K562 (cell line): ENCODE data around the gene KRT25. TPM values are rescaled to one million over a fixed set of nuclear protein-coding genes. Genes with fewer than 3 reads are reported as not detected.
A peak's percentile ranks its signal among the peaks of the same experiment; 100 is the strongest.

ENCODE experiments used
- ATAC-seq: fragments of 200-7000 bp; cut with Tn5 transposase; 3 replicates; pipeline ENCODE4 v1.9.1; 2020; ENCODE audit warnings: moderate library complexity
- BruUV-seq: library from RNA; stranded (reverse); fragments of 400-500 nt; replicated peaks from 2 replicates; lab custom pipeline; 2021; lab: Mats Ljungman, UMichigan
- CTCF ChIA-PET: fragments of 300-600 bp; formaldehyde crosslinking; extraction: SDS; loops from one replicate; lab custom pipeline; 2021; ENCODE audit warnings: low intra/inter-chr PET ratio; lab: Yijun Ruan, JAX
- POLR2A ChIA-PET: fragments of 300-600, 350-650 bp; sonication (Branson Sonifier 250); formaldehyde crosslinking; extraction: SDS; loops from one replicate; lab custom pipeline; 2021; ENCODE audit warnings: antibody characterized with exemption, inconsistent platforms; lab: Yijun Ruan, JAX
- DNase-seq, 4 experiments: peaks; one replicate each; pipeline versions ENCODE4 v3.0.0 to v3.0.0-alpha.2; 2011 to 2018; ENCODE audit warnings: low spot score in 3 of 4, mixed read lengths in 3 of 4; ENCODE audit errors: extremely low read depth in 1 of 4
- FAIRE-seq: peaks from 2 replicates; lab custom pipeline; 2011; peaks lifted over from hg19 to GRCh38; lab: Jason Lieb, UNC
- H2AFZ ChIP-seq: 2 replicates; pipeline ENCODE4 v1.6.0; 2011; ENCODE audit warnings: low read depth, low read length, control low read depth, inconsistent platforms
- H3K27ac ChIP-seq: fragments of 200-600 bp; 3 replicates; pipeline ENCODE4 v1.8.0; 2011; ENCODE audit warnings: low read depth, mild to moderate bottlenecking, control low read depth, inconsistent platforms, low read length, moderate library complexity, mixed read lengths; ENCODE audit errors: extremely low read depth
- H3K27me3 ChIP-seq, 2 experiments: fragments of 300-600 bp in 1 of 2; 2 replicates in 1 of 2; 3 replicates in 1 of 2; pipeline versions ENCODE4 v1.6.0 to v1.8.0; 2011; ENCODE audit warnings: inconsistent platforms in 2 of 2, low read length in 2 of 2, mild to moderate bottlenecking in 1 of 2, mixed read lengths in 1 of 2, moderate library complexity in 1 of 2; ENCODE audit not compliant: control insufficient read depth in 2 of 2, insufficient read depth in 2 of 2
- H3K36me3 ChIP-seq: fragments of 300-600 bp; 3 replicates; pipeline ENCODE4 v1.8.0; 2011; ENCODE audit warnings: mild to moderate bottlenecking, low read length, inconsistent platforms; ENCODE audit not compliant: control insufficient read depth, insufficient read depth
- H3K4me1 ChIP-seq, 2 experiments: fragments of 200-600 bp in 1 of 2; replicated peaks in 1 of 2; 2 replicates in 1 of 2; 3 replicates in 1 of 2; pipeline versions ENCODE4 v1.5.1 to v1.8.0; 2011; ENCODE audit warnings: inconsistent platforms in 2 of 2, low read length in 2 of 2, mild to moderate bottlenecking in 1 of 2, mixed read lengths in 1 of 2, moderate library complexity in 1 of 2; ENCODE audit not compliant: control insufficient read depth in 2 of 2, insufficient read depth in 2 of 2
- H3K4me2 ChIP-seq: 2 replicates; pipeline ENCODE4 v1.6.1; 2011; ENCODE audit warnings: low read length, control low read depth, inconsistent platforms, mixed read lengths; ENCODE audit not compliant: insufficient read depth
- H3K4me3 ChIP-seq: fragments of 200-600 bp; sonication (generic), shearing (Covaris generic); 2 replicates; pipeline ENCODE4 v1.5.1; 2016; ENCODE audit warnings: control low read depth, inconsistent platforms
- H3K79me2 ChIP-seq: fragments of 200-600 bp; 3 replicates; pipeline ENCODE4 v1.8.0; 2011; ENCODE audit warnings: low read length, inconsistent platforms; ENCODE audit not compliant: control insufficient read depth, insufficient read depth
- H3K9ac ChIP-seq, 2 experiments: 2 replicates each; pipeline versions ENCODE4 v1.6.0 to v1.6.1; 2011; ENCODE audit warnings: low read depth in 2 of 2, low read length in 2 of 2, control low read depth in 1 of 2, inconsistent platforms in 1 of 2, mild to moderate bottlenecking in 1 of 2, mixed read lengths in 1 of 2; ENCODE audit not compliant: insufficient read depth in 1 of 2
- H3K9me1 ChIP-seq: one replicate; pipeline ENCODE4 v1.6.0; 2011; ENCODE audit warnings: inconsistent platforms, mild to moderate bottlenecking, low read length, moderate library complexity; ENCODE audit not compliant: control insufficient read depth, insufficient read depth
- H3K9me3 ChIP-seq: replicated peaks from 2 replicates; pipeline ENCODE4 v1.5.1; 2011; ENCODE audit warnings: low read depth, low read length, inconsistent platforms; ENCODE audit not compliant: control insufficient read depth, insufficient read depth
- H4K20me1 ChIP-seq: replicated peaks from 2 replicates; pipeline ENCODE4 v1.6.1; 2011; ENCODE audit warnings: low read length, inconsistent platforms, mixed read lengths; ENCODE audit not compliant: control insufficient read depth, insufficient read depth
- ARID2 ChIP-seq: fragments of 450-650 bp; IDR thresholded peaks from 2 replicates; pipeline ENCODE4 v1.6.1; 2017; ENCODE audit warnings: antibody characterized with exemption, mild to moderate bottlenecking
- BACH1 ChIP-seq: fragments of 200-800 bp; sonication (Bioruptor generic); IDR thresholded peaks from 2 replicates; pipeline ENCODE4 v1.6.1; 2016; ENCODE audit warnings: missing genetic modification characterization, missing compliant biosample characterization
- BRF1 ChIP-seq: IDR thresholded peaks from 3 replicates; pipeline ENCODE4 v1.6.1; 2011; ENCODE audit warnings: borderline replicate concordance, mild to moderate bottlenecking; ENCODE audit not compliant: insufficient read length; ENCODE audit errors: extremely low read depth
- CC2D1A ChIP-seq: fragments of 450-650 bp; IDR thresholded peaks from 2 replicates; pipeline ENCODE4 v1.6.1; 2017; ENCODE audit warnings: mild to moderate bottlenecking
- KLF6 ChIP-seq: fragments of 250-450 bp; sonication (Bioruptor Pico); IDR thresholded peaks from 2 replicates; pipeline ENCODE4 v1.4.0; 2020; ENCODE audit warnings: mild to moderate bottlenecking, moderate library complexity, borderline replicate concordance
- POLR3G ChIP-seq: IDR thresholded peaks from 2 replicates; pipeline ENCODE4 v1.6.1; 2011; ENCODE audit not compliant: insufficient read length, insufficient replicate concordance; ENCODE audit errors: extremely low read depth
- RCOR1 ChIP-seq, 2 experiments: IDR thresholded peaks; 2 replicates each; pipeline ENCODE4 v1.6.1; 2012; ENCODE audit warnings: low read depth in 2 of 2, low read length in 2 of 2, borderline replicate concordance in 1 of 2, improper control_type of control experiment in 1 of 2
- SMAD3 ChIP-seq: fragments of 450-650 bp; formaldehyde crosslinking; conservative IDR thresholded peaks from 2 replicates; pipeline ENCODE4 v1.4.0; 2020; ENCODE audit warnings: mild to moderate bottlenecking
- SPI1 ChIP-seq: IDR thresholded peaks from 2 replicates; pipeline ENCODE4 v1.6.1; 2011; ENCODE audit warnings: low read depth, low read length, control low read depth, borderline replicate concordance
- SRSF9 ChIP-seq: fragments of 200-400 bp; formaldehyde crosslinking; IDR thresholded peaks from 2 replicates; pipeline ENCODE4 v1.6.1; 2017; ENCODE audit warnings: low read depth, low read length, borderline replicate concordance
- TAF1 ChIP-seq: IDR thresholded peaks from 2 replicates; pipeline ENCODE4 v1.6.1; 2011; ENCODE audit warnings: mild to moderate bottlenecking, low read length, moderate library complexity; ENCODE audit not compliant: insufficient read depth, control insufficient read depth, severe bottlenecking; ENCODE audit errors: extremely low read depth
- TFAM ChIP-seq: fragments of 250-450 bp; sonication (Bioruptor Pico); conservative IDR thresholded peaks from 2 replicates; pipeline ENCODE4 v1.5.0; 2021; ENCODE audit warnings: mild to moderate bottlenecking, moderate library complexity
- U2AF1 ChIP-seq: fragments of 200-400 bp; formaldehyde crosslinking; optimal IDR thresholded peaks from 2 replicates; pipeline ENCODE3; 2017; ENCODE audit warnings: mild to moderate bottlenecking, low read depth, low read length, moderate library complexity
- WHSC1 ChIP-seq: IDR thresholded peaks from one replicate; pipeline ENCODE4 v1.6.1; 2012; ENCODE audit warnings: low read length, control low read depth, inconsistent platforms
- ZNF133 ChIP-seq: fragments of 250-450 bp; sonication (Bioruptor Pico); IDR thresholded peaks from 2 replicates; pipeline ENCODE4 v1.4.0; 2020; ENCODE audit warnings: mild to moderate bottlenecking
- ZNF184 ChIP-seq: sonication (generic); formaldehyde crosslinking; IDR thresholded peaks from 2 replicates; pipeline ENCODE4 v1.5.0; 2020; ENCODE audit warnings: missing genetic modification reagents
- ZNF232 ChIP-seq: sonication (generic); formaldehyde crosslinking; IDR thresholded peaks from 2 replicates; pipeline ENCODE4 v1.8.0; 2022; ENCODE audit warnings: mild to moderate bottlenecking, missing genetic modification reagents
- ZNF431 ChIP-seq: sonication (generic); formaldehyde crosslinking; IDR thresholded peaks from 2 replicates; pipeline ENCODE4 v1.8.0; 2022; ENCODE audit warnings: mild to moderate bottlenecking, missing genetic modification reagents
- ZNF436 ChIP-seq: fragments of 250-450, 450-650 bp; sonication (Bioruptor Pico); formaldehyde crosslinking; IDR thresholded peaks from 2 replicates; pipeline ENCODE4 v1.7.0; 2020; ENCODE audit warnings: mild to moderate bottlenecking
- ZNF79 ChIP-seq: fragments of 250-450 bp; sonication (Bioruptor Pico); IDR thresholded peaks from 2 replicates; pipeline ENCODE4 v1.4.0; 2020; ENCODE audit warnings: low read depth, mild to moderate bottlenecking, moderate library complexity
- WGBS: fragments of 100-300 bp; shearing (Covaris generic); methylation state at CpG from one replicate; pipeline ENCODE4 v1.1.6; 2016; ENCODE audit warnings: low coverage, mixed read lengths; ENCODE audit not compliant: insufficient coverage; ENCODE audit errors: missing lambda C conversion rate; 5-methylcytosine and 5-hydroxymethylcytosine counted together
- in situ Hi-C: fragments of 300-500 bp; cut with MboI; formaldehyde crosslinking; loops from 4 replicates; pipeline ENCODE4 v1.15.0; 2018; ENCODE audit warnings: inconsistent platforms, mixed read lengths
- intact Hi-C: fragments of 100-400 bp; cut with micrococcal nuclease; formaldehyde crosslinking; loops from 2 replicates; pipeline ENCODE4 v1.14.2; 2022
- polyA plus RNA-seq, 8 experiments: library from polyadenylated mRNA; depleted of rRNA in 4 of 8; stranded (reverse) in 5 of 8; unstranded in 3 of 8; fragments of >200 nt; fragmentation: Nextera tagmentation in 2 of 8; fragmentation: Illumina TruSeq in 1 of 8; extraction: Ambion mirVana in 2 of 8; extraction: Trizol in 1 of 8; gene quantifications; 2 replicates each; pipeline versions ENCODE4 v1.2.1 to v1.2.3, GENCODE V29; 2011 to 2014; ENCODE audit warnings: inconsistent platforms in 1 of 8, missing spikeins in 1 of 8
- total RNA-seq, 7 experiments: library from RNA; depleted of rRNA in 6 of 7; stranded (reverse); fragments of >200 nt in 6 of 7; fragmentation: Illumina TruSeq in 2 of 7; extraction: Trizol in 2 of 7; gene quantifications; 2 replicates each; pipeline versions ENCODE4 v1.2.1 to v1.2.3, GENCODE V29; 2011 to 2021; ENCODE audit warnings: low replicate concordance in 1 of 7
- TF ChIP-seq, protein P1 (sequence below): fragments of 250-450 bp; sonication (Bioruptor Pico); IDR thresholded peaks from 2 replicates; pipeline ENCODE4 v1.8.0; 2021; ENCODE audit warnings: moderate library complexity, mild to moderate bottlenecking, inconsistent platforms
- TF ChIP-seq, protein P2 (sequence below): fragments of 250-450 bp; sonication (Bioruptor Pico); IDR thresholded peaks from 2 replicates; pipeline ENCODE4 v1.4.0; 2020
- TF ChIP-seq, protein P3 (sequence below): fragments of 450-650 bp; formaldehyde crosslinking; IDR thresholded peaks from 2 replicates; pipeline ENCODE4 v1.4.0; 2020; ENCODE audit warnings: mild to moderate bottlenecking

Gene KRT25
- total and polyA plus RNA-seq, 9 of the 15 experiments (the other 6 are each of a cell fraction or from before 2014, with no cell fraction given), result not detected

DNA sequence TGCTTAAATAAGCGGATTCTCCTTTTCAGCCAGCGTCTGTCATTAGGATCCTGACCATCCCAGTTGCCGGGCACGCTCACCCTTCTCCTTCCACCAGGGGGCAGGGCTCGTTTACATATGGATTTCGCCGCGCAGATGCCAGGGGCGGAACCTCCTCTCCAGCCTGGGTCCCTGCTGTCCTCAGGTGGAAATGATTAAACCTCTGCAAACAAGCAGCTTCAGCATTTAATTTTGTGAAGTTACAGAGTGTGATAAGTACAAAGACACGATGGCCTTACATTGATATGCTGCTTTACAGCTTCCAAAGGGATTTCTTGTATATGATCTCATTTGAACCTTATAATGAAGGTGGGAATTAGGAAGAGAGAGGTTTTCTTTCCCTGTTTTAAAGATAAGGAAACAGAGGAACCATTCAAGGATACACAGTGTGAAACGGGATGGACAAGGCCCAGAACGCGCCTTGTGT, 48.5 kb upstream of the KRT25 start:
- FAIRE-seq (peak; percentile 71), ATAC-seq (peak; percentile 98), DNase-seq (peak; percentile 85 to 88 (median 86))
- Histone ChIP-seq H3K27me3 (peaks cover 3 to 14% of the 10 kb centered on the region in 2 experiments; a peak in 4 of 5 replicates), H3K27ac (no peak overlapping the region), H3K9ac (no peak overlapping the region), H3K4me1 (no peaks in the 10 kb centered on the region), H3K79me2 (no peaks in the 10 kb centered on the region), H3K4me3 (no peak overlapping the region), H3K9me1 (no peaks in the 10 kb centered on the region), H3K9me3 (no peaks in the 10 kb centered on the region), H2AFZ (no peak overlapping the region), H4K20me1 (no peaks in the 10 kb centered on the region), H3K4me2 (no peak overlapping the region), H3K36me3 (no peaks in the 10 kb centered on the region)
- CTCF ChIA-PET, result interaction anchor here (0.6 to 2.0 kb wide), 8 partner anchors 58 to 859 kb away, joined by 3 to 24 read pairs (median 4); partner anchors contain the start of gene KRT20
- WGBS, result 8% methylated on average over 13 of the region's 13 CpGs
- intact Hi-C loops, result loop anchor here (1.0 to 2.0 kb wide), 4 partner anchors 53 to 745 kb away; no protein-coding TSS in a partner anchor
- POLR2A ChIA-PET, result no interaction called here
- in situ Hi-C loops, result loop anchor here (5.0 to 10.0 kb wide), 3 partner anchors 101 to 859 kb away; no protein-coding TSS in a partner anchor
- BruUV-seq, result no TSS peak
- no peak for TF ChIP-seq POLR3G
- TF ChIP-seq ZNF431 (CRISPR knock-in tag), result no peak
- TF ChIP-seq, protein P1, sequence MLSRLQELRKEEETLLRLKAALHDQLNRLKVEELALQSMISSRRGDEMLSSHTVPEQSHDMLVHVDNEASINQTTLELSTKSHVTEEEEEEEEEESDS (CRISPR knock-in tag), result no peak
- no peak for TF ChIP-seq BACH1 (tag)
- TF ChIP-seq KLF6, result no peak
- TF ChIP-seq RCOR1 (IDR thresholded peaks at IDR 0.05; ENCODE audit: borderline replicate concordance in 1 of 2, low read depth in 2 of 2, low read length in 2 of 2), result peak in 1 of 2 experiments; percentile 42; a peak in 2 of 4 replicates
- TF ChIP-seq SPI1, result 0 out of 2 replicates have a peak, but pooled peaks have one; percentile 13
- no peak for TF ChIP-seq ZNF133
- TF ChIP-seq ARID2, result peak; percentile 83
- no peak for TF ChIP-seq BRF1
- no peak for TF ChIP-seq ZNF184 (CRISPR knock-in tag)
- no peak for TF ChIP-seq WHSC1
- TF ChIP-seq SMAD3 (CRISPR knock-in tag), result no peak
- TF ChIP-seq CC2D1A, result peak; percentile 55; the same call in 1 of the 2 replicates
- no peak for TF ChIP-seq ZNF79
- TF ChIP-seq, protein P2, sequence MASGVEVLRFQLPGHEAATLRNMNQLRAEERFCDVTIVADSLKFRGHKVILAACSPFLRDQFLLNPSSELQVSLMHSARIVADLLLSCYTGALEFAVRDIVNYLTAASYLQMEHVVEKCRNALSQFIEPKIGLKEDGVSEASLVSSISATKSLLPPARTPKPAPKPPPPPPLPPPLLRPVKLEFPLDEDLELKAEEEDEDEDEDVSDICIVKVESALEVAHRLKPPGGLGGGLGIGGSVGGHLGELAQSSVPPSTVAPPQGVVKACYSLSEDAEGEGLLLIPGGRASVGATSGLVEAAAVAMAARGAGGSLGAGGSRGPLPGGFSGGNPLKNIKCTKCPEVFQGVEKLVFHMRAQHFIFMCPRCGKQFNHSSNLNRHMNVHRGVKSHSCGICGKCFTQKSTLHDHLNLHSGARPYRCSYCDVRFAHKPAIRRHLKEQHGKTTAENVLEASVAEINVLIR (CRISPR knock-in tag), result no peak
- TF ChIP-seq SRSF9, result no peak
- TF ChIP-seq U2AF1, result no peak
- no peak for TF ChIP-seq TFAM (CRISPR knock-in tag)
- TF ChIP-seq, protein P3, sequence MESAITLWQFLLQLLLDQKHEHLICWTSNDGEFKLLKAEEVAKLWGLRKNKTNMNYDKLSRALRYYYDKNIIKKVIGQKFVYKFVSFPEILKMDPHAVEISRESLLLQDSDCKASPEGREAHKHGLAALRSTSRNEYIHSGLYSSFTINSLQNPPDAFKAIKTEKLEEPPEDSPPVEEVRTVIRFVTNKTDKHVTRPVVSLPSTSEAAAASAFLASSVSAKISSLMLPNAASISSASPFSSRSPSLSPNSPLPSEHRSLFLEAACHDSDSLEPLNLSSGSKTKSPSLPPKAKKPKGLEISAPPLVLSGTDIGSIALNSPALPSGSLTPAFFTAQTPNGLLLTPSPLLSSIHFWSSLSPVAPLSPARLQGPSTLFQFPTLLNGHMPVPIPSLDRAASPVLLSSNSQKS, result no peak
- no peak for TF ChIP-seq ZNF436 (CRISPR knock-in tag)
- TF ChIP-seq TAF1, result no peak
- no peak for TF ChIP-seq ZNF232 (CRISPR knock-in tag)
